ENCODE data around the gene FPGS.
"Not testable (repeated sequence)": the region's sequence is repeated elsewhere in the genome, so short reads cannot be mapped to it uniquely, and the experiment has no call there.

The FPGS gene

DNA sequence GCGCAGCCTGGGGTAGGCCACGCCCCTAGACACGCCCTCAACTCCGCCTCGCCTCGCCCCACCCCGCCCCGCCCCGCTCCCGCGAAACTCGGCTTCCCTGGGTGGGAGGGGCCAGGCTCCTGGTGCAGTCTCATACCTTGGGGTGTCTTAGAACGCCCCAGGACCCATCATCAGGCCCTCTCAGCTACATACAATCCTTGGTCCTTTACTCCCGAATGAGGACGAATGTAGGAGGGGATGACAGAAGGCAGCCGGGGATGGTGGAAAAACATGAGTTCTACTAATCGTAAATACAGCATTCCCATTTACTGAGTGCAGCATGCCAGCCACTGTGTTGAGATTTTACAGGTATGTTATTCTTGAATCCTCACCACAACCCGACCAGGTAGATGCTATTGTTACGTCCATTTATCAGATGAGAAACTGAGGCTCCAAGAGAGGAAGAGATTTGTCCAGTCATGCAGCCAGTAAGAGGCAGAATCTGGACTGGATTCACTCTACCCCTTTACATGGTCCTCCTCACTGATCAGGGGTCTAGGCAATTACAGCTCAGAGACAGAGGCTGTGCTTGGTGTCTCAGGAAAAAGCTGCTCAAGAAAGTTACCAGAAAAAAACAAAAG is 31.0 kb upstream of the FPGS start:
- no peak for DNase-seq

DNA sequence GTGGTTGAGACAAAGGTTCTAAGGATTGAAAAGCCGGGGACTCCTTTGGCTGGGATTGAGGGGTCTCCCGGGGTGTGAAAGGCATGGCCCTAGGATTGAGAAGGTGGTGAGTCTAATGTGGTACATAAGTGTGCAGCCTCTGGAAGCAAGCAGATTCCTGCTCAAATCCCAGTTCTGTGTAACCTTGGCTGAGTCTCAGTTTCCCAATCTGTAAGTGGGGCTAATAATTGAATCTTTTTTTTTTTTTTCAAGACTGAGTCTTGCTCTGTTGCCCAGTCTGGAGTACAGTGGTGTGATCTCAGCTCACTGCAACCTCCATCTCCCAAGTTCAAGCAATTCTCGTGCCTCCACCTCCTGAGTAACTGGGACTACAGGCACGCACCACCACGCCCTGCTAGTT is 30.1 kb upstream of the FPGS start:
- no peak for DNase-seq

DNA sequence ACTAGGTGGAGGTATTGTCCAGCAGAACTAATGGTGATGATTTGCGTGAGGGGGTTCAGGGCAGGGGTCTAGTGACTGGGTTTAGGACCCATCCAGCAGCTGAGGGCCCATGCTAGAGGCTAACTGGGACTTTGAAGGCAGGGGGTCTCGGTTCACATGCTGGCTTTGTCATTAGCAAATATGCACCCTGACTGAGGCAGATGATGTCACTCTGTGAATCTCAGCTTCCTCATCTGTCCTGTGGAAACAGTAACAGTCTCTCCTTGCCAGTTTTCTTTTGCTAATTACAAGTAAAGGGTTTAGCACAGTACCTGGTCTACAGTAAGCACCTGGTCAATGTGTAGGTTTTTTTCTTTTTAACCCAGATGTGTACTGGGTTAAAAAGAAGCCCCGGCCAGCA is 29.4 kb upstream of the FPGS start:
- DNase-seq: no peak

DNA sequence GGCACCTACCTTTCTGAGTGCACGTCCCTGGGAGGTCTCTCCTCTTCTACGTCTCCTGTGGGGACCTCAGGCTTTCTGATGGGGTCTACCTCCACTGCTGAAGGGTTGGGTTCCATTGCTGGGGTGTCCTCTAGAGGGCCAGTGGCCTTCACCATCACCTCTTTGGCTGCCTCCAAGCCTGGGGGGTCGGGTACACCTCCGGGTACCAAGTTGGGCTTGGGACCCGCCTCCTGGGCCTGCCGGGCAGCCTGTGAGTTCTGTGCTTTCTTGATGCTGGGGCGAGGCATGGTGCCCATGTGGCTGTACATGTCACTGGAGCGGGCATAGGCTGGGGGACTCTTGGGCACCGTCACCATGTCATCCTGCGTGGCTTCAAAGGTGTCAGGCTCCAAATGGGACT is 28.7 kb upstream of the FPGS start:
- DNase-seq: no peak

DNA sequence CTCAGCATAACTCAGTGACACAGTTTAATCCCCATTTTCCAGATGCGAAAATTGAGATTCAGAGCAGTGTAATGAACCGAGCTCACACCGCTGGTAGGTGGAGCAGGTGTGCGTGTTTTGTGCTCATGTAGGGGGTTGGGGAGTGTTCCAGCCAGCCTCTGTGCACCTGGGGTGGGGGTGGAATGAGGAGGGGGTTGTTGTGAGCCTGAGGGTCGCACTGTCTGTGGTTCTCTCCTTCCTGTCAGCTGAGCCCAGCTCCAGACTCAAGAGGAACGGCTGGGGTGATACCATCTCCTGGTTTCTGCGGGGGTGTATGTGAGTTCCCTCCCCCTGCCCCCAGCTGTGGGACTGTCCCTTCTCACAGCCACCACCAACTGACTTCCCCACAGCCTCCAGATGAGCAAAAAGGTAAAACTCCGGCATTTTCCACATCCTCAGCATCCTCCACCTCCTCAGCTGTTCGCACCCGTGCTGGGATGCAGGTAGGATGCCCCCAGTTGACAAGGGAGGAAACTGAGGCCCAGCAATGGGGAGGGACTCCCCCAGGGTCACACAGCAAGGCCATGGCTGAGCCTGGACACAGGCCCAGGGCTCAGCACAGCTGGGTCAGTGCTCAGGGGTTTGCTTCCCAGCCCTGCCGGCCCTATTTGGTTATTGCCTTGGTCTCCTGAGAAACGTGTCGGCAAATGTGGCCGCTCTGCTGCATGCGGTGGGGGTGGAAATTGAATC is 26.3 kb upstream of the FPGS start:
- no peak for DNase-seq

DNA sequence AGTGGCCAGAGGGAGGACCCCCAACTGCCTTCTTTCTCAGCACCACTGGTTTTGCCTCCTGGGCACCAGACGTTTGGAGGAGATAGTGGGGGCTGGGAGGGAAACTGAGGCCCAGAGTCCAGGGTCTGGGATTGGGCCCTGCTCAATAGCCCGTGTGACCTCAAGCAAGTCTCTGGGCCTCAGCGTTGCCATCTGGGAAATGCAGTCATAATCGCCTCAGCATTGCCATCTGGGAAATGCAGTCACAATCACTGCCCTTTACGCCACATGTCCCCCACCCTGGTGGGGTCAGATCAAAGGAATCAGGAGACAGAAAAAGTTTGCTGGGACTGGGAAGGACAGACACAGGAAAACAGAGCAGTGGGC is 25.8 kb upstream of the FPGS start:
- no peak for DNase-seq

DNA sequence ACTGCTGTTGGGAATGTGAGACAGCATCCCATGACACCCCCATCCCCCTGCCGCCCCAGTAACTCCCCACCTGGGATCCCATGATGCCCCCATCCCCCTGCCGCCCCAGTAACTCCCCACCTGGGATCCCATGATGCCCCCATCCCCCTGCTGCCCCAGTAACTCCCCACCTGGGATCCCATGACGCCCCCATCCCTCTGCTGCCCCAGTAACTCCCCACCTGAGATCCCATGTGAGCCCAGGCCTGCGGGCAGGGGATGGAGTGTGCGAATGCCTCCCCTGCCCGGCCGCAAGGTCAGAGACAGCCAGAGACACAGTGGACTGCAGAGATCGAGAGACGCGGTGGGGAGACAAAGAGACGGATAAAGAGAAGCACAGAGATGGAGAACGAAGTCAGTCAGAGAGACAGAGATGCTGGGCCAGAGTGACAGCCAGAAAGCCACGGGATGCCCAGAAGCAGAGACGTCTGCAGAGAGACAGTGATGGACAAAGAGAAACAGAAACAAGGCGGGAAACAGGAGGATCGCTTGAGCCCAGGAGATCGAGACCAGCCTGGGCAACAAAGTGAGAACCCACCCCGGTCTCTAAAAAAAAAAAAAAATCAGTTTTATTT is 25.2 kb upstream of the FPGS start:
- DNase-seq: no peak

DNA sequence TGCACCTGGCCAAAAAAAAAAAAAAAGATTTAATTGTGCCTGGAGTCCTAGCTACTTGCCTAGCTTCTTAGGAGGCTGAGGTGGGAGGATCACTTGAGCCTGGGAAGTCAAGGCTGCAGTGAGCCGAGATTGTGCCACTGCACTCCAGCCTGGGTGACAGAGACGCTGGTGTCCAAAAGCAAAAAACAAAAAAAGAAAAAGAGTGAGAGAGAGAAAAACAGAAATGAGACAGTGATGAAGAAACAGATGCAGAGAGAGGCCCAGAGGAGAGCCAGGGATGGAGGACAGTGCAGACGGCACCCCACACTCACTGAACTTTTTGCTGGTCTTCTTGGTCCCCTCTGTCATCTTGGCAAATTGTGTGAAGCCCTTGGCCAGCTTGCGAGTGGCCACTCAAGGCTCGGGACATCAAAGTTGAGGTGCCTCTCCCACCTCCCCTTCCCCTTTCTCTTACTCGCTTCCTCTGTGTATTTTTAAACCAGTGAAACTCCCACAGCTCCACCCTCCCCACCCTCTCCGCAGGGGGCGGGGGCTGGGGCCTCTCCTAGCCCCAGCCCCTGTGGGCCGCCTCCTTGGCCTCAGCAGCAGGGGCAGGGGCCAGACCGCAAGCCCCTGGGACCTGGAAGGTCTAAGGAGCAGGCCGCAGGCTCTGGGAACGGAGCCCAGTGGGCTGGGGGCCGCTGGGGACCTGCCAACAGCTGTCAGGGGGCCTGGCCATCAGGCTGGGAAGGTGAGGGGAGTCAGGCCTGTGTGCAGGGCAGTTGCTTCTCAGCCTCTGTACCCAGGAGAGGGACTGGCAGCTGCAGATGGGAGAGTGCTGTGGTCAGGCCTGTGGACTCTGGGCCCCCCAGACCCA is 24.2 kb upstream of the FPGS start, which contains the start of gene SH2D3C:
Gene SH2D3C (minus strand): TSS at position 387 of the 856 bp plus-strand sequence. CDS start 39 bp downstream, at position 348.
- peak; percentile 53 for DNase-seq

DNA sequence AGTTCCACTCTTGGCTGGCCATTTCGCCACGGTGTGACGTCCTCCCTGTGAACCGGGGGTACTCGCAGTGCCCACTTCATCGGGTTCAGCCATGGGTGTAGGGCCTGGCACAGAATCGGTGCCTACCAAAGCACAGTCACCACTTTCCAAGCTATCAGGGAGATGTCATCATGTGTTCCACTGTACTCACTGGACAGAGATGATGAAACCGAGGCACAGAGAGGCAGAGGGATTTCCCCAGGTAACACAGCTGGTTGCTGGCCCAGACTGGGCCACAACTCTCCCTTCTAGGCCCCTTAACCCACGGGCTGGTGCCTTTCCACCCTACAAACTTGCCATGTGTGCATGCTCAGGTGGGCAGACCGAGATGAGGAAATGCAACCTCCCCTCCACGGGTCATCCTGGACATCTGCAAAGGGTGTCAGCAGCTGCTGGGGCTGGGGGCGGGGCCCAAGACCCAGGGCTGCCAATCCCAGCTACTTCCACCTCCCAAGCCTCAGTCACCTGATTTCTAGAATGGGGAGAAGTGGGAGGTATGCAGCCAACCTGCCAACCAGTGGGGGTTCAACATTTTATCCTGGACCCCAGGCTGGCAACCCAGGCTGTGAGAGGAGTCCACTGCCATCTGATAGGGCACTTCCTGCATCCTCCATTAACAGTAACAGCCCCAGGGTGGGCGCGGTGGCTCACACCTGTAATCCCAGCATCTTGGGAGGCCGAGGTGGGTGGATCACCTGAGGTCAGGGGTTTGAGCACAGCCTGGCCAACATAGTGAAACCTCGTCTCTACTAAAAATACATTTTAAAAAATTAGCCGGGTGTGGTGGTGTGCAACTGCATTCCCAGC is 23.3 kb upstream of the FPGS start:
- no peak for DNase-seq

DNA sequence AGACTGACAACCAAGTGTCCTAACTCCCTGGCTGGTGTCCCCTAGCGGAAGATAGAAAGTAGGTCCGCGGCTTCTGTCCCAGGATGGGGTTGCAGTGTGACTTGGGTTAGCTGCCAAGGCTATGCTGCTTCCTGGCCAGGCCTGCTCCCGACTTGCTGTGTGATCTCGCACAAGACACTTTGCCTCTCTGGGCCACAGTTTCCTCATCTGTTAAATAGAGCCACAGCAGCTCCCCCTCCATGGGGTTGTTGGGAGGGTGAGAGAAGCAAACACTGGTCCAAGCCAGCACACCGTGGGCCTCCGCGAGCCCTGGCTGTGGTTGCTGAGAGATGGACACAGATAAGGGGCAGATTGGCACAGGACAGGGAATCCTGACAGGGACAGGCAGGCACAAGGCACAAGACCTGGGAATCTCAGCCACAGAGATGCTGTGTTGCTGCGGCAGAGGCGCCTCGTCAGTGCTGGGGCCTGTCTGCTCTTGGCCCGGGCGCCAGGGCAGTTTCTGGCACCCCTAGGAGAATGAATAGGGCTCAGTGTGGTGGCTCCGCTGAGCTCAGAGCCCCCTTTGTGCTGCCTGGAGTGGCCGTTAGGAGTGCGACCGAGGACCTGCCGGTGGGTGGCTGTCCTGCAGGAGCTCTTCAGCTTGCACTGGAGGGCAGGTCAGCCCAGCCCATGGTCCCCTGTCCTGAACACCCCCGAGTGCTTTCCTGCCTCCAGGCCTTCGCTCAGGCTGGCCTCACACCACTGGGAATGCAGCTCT is 22.4 kb upstream of the FPGS start:
- DNase-seq: no peak

DNA sequence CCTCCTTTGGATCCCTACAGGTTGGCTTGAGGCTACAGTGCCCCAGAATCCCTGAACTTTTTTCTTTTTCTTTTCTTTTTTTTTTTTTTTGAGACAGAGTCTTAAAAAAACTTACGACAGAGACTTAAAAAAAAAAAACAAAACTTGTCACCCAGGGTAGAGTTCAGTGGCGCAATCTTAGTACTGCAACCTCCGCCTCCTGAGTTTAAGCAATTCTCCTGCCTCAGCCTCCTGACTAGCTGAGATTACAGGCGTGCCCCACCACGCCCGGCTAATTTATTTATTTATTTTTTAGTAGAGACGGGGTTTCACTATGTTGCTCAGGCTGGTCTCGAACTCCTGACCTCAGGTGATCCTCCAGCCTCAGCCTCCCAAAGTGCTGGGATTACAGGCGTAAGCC is 21.8 kb upstream of the FPGS start:
- not testable (repeated sequence) for DNase-seq

DNA sequence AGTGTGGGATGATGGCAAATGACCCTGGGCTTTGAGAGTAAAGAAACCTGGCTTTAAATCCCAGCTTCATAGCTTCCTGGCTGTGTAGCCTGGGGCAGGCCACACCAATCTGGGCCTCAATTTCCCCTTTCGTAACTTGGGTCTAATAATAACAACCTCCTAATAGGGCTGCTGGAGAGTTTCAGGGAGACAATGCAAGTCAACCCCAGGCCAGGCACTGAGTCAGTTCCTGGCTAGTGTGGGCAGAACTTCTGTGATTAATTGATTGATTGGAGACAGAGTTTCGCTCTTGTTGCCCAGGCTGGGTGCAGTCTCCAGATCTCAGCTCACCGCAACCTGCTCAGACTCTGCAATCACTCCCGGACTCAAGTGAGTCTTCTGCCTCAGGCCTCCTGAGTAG is 20.9 kb upstream of the FPGS start:
- DNase-seq: no peak

DNA sequence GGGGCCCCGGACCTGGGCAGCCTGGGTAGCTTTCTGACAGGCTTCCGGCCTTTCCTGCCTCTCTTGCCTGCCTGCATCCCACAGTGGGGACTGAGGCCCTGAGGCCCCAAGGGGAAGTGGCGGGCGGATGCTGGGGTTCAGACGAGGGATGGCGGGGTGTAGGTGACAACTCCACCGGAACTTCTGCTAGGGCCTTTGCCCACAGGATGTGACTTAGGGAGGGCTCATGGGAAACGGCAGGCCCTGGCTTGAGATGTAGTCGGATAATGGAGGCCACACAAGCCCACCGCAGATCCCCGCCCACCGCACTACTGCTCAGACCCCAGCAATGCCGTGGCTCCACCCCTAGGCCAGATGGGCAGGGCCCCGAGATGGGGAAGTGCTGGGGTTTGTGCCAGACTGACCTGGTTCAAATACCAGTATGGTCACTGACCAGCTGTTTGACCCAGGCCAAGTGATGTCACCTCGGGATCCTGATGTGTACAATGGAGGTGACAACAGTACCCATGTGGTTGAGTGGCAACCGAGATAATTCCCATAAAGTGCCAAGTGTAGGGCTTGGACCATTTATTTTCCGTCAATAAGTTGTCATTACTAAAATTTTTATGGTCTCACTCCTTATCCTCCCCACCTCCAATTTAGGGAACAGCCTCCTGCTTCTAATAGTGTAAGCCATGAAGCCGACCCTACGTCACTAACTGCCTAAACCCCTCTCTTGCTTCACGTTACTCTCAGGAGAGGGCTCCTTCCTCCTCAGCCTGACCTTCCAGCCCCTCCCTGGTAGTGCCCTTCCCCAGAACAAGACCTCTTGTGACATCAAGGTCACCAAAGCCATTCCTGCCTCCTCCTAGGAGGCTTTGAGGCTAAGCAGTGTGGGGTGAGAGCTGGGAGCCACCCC is 19.3 kb upstream of the FPGS start:
- DNase-seq: peak; percentile 60

DNA sequence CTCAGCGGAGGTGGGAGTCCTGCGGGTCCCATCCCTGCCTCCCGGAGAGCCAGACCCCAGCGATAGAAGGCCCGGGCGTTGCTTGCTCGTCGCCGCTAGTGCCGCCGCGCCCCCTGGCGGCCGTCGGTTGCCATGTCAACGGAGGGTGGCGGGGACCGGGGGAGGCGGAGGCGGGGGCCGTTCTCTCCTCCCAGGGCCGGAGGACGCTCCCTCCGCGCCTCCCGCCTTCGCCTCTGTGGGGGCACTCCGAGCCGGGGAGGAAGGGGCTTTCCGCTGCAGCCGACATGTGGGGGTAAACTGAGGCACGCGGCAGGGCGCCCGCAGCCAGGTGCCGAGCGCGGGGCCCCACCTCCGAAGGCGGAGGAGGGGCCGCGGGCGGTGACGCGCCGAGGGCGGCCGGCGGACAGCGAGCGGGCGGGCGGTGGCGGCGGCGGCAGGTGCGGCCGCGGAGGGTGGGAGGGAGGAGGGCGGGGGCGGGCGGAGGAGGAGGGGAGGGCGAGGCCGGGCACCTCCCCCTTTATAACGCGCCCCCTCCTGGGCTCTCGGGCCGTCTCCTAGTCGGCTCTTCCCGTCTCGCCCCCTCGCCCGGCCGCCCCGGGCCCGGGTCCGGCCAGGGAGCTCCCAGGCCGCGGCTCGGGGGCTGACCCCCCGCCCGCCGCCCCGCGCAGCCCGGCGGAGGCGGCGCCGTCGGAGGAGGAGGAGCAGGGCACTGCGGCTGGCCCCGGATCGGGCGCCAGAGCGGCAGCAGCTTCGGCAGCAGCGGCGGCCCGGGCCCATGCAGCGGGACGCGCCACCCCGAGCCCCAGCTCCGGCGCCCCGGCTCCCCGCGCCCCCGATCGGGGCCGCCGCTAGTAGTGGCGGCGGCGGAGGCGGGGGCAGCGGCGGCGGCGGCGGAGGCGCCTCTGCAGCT is 17.4 kb upstream of the FPGS start:
- DNase-seq: peak; percentile 93

DNA sequence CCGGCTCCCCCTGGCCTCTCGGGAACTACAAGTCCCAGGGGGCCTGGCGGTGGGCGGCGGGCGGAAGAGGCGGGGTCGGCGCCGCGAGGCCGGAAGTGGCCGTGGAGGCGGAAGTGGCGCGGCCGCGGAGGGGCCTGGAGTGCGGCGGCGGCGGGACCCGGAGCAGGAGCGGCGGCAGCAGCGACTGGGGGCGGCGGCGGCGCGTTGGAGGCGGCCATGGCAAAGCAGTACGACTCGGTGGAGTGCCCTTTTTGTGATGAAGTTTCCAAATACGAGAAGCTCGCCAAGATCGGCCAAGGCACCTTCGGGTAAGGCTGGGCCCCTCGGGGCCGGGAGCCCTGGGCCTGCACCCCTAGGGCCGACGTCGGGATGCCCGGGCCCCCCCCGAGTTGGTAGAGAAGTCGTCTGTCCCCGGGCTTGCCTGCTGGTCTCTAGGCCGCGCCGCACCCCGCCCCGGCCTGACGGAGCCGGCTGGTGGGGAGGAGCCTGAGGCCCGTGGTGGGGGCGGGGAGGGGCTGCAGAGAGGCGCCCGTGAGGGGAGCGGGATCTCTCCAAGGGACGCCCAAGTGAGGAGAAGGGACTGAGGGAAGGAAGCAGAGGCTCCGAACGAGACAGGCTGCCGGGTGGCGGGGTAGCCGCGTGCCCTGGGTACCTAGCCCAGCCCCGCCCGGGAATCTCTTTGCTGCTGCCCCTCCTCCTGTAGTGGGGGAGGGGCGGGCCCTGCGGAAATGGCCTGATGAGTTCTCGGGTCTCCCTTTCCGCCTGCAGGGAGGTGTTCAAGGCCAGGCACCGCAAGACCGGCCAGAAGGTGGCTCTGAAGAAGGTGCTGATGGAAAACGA is 16.5 kb upstream of the FPGS start, which contains the start of gene CDK9:
Gene CDK9 (plus strand): TSS at position 102 of the 840 bp plus-strand sequence. CDS start 115 bp downstream, at position 217.
- peak; percentile 94 for DNase-seq

DNA sequence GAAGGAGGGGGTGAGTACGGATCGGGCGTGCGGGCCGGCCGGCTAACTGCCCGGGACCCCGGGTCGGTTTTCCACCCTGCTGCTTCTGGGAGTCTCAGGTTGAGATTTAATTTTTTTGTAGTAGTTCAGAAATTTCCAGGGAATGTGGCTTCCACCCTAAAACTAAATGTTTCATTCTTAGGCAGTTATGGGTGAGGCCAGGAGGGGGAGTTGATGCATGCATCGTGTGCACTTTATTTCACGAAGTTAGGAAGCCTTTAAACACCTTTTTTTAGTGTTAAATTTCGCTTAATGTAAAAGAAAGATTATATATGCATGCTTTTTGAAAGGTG is 15.9 kb upstream of the FPGS start:
- DNase-seq: no peak

DNA sequence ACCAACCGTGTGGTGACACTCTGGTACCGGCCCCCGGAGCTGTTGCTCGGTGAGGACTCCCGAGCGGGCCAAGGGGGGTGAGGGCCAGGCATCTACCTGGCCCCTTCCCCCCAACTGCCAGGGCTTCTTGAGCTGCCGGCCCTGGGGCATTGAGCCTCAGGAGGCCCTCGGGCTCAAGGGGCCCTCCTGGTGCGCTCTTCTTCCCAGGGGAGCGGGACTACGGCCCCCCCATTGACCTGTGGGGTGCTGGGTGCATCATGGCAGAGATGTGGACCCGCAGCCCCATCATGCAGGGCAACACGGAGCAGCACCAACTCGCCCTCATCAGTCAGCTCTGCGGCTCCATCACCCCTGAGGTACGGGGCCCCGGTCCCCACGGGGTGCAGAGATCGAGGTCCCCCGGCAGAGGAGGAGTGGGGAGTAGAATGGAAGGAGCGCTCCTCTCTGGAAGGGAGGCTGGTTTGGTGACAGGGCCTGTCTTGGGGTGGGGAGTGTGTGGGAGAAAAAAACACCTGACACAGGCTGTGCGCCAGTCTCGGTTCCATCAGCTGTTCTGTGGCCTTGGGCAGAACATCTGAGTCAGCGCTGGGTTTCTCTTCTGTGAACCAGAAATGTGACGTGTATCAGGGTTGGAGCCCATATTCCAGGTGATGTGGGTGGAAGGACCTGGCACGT is 14.2 kb upstream of the FPGS start:
- DNase-seq: no peak

DNA sequence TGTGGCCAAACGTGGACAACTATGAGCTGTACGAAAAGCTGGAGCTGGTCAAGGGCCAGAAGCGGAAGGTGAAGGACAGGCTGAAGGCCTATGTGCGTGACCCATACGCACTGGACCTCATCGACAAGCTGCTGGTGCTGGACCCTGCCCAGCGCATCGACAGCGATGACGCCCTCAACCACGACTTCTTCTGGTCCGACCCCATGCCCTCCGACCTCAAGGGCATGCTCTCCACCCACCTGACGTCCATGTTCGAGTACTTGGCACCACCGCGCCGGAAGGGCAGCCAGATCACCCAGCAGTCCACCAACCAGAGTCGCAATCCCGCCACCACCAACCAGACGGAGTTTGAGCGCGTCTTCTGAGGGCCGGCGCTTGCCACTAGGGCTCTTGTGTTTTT is 13.5 kb upstream of the FPGS start:
- DNase-seq: no peak
